ENCODE results near the gene BMP8A.

- no peak for TF ChIP-seq TAF1 (IDR thresholded peaks at IDR 0.05; ENCODE audit: borderline replicate concordance, low read depth, low read length)
- TF ChIP-seq POLR2AphosphoS5 (IDR thresholded peaks at IDR 0.05; ENCODE audit: low read depth, low read length), result no peak
- TF ChIP-seq POLR2A (IDR thresholded peaks at IDR 0.05; ENCODE audit: low read depth, low read length), result no peak
Measured at GRCh38 chr1:39533442-39533841, 42.0 kb downstream of the BMP8A start.

All from GM12892 (cell line).